Loucy (cell line): Measurements from ENCODE around the gene CALHM3.

Experiments used
- CTCF ChIP-seq: fragments of 200-600 bp; sonication (generic); conservative IDR thresholded peaks from 2 replicates; pipeline ENCODE4 v1.5.1; 2014; ENCODE audit warnings: mild to moderate bottlenecking, antibody characterized with exemption, low read length
- EZH2phosphoT487 ChIP-seq: fragments of 200-600 bp; IDR thresholded peaks from 2 replicates; pipeline ENCODE4 v1.6.1; 2018; ENCODE audit warnings: antibody characterized with exemption, mild to moderate bottlenecking, moderate library complexity, borderline replicate concordance

GRCh38 chr10:103497161-103497915 lies 18.3 kb upstream of the CALHM3 start:
- no peak for TF ChIP-seq CTCF
- no peak for TF ChIP-seq EZH2phosphoT487
